Trophoblast cell (in vitro differentiated cells and primary cell): Measurements from ENCODE around the gene ADAM23.

ENCODE experiments used
- DNase-seq, 2 donors: peaks; one replicate each; pipeline ENCODE4 v3.0.0-alpha.2; 2016
- H2AFZ ChIP-seq: 2 replicates; pipeline ENCODE4 v1.6.1; 2013; ENCODE audit warnings: low read length, moderate library complexity, mild to moderate bottlenecking; ENCODE audit not compliant: insufficient read depth, poor library complexity
- H2AK5ac ChIP-seq: 2 replicates; pipeline ENCODE4 v1.6.1; 2013; ENCODE audit warnings: mild to moderate bottlenecking, low read length
- H2BK120ac ChIP-seq: 2 replicates; pipeline ENCODE4 v1.6.1; 2013; ENCODE audit warnings: low read length, mild to moderate bottlenecking, moderate library complexity; ENCODE audit not compliant: insufficient read depth, poor library complexity
- H2BK12ac ChIP-seq: 2 replicates; pipeline ENCODE4 v1.6.1; 2013; ENCODE audit warnings: mild to moderate bottlenecking, low read length, moderate library complexity
- H2BK5ac ChIP-seq: 2 replicates; pipeline ENCODE4 v1.6.1; 2013; ENCODE audit warnings: low read length, low read depth, moderate library complexity, mild to moderate bottlenecking; ENCODE audit not compliant: poor library complexity
- H3K14ac ChIP-seq: 2 replicates; pipeline ENCODE4 v1.6.1; 2013; ENCODE audit warnings: mild to moderate bottlenecking, low read length
- H3K18ac ChIP-seq: 2 replicates; pipeline ENCODE4 v1.6.1; 2013; ENCODE audit warnings: mild to moderate bottlenecking, low read length
- H3K23ac ChIP-seq: 2 replicates; pipeline ENCODE4 v1.6.1; 2013; ENCODE audit warnings: low read length
- H3K27ac ChIP-seq: 2 replicates; pipeline ENCODE4 v1.5.1; 2013; ENCODE audit warnings: low read depth, mild to moderate bottlenecking, inconsistent platforms, low read length, moderate library complexity
- H3K27me3 ChIP-seq: 2 replicates; pipeline ENCODE4 v1.6.1; 2013; ENCODE audit warnings: inconsistent platforms, mild to moderate bottlenecking, low read length, moderate library complexity; ENCODE audit not compliant: insufficient read depth
- H3K36me3 ChIP-seq, 2 experiments: 1 replicate in 1 of 2; 2 replicates in 1 of 2; pipeline ENCODE4 v1.6.1; 2013; ENCODE audit warnings: low read length in 2 of 2, mild to moderate bottlenecking in 2 of 2, moderate library complexity in 1 of 2; ENCODE audit not compliant: insufficient read depth in 2 of 2, control insufficient read depth in 1 of 2
- H3K4ac ChIP-seq: 2 replicates; pipeline ENCODE4 v1.6.1; 2013; ENCODE audit warnings: low read depth, mild to moderate bottlenecking, low read length, moderate library complexity
- H3K4me1 ChIP-seq, 2 experiments: 1 replicate in 1 of 2; 2 replicates in 1 of 2; pipeline ENCODE4 v1.6.1; 2013; ENCODE audit warnings: low read length in 2 of 2, mild to moderate bottlenecking in 2 of 2, moderate library complexity in 1 of 2; ENCODE audit not compliant: insufficient read depth in 2 of 2, control insufficient read depth in 1 of 2
- H3K4me2 ChIP-seq: 2 replicates; pipeline ENCODE4 v1.6.1; 2013; ENCODE audit warnings: inconsistent platforms, mild to moderate bottlenecking, low read length, moderate library complexity
- H3K4me3 ChIP-seq: 2 replicates; pipeline ENCODE4 v1.5.1; 2013; ENCODE audit warnings: mild to moderate bottlenecking, low read depth, low read length, inconsistent platforms
- H3K79me1 ChIP-seq: one replicate; pipeline ENCODE4 v1.6.1; 2013; ENCODE audit warnings: low read length
- H3K79me2 ChIP-seq: 2 replicates; pipeline ENCODE4 v1.6.1; 2013; ENCODE audit warnings: low read length, mild to moderate bottlenecking; ENCODE audit not compliant: control insufficient read depth, insufficient read depth, poor library complexity
- H3K9ac ChIP-seq: 2 replicates; pipeline ENCODE4 v1.6.1; 2013; ENCODE audit warnings: mild to moderate bottlenecking, low read length
- H3K9me3 ChIP-seq: 2 replicates; pipeline ENCODE4 v1.6.1; 2013; ENCODE audit warnings: low read depth, mild to moderate bottlenecking, control low read depth, inconsistent platforms, low read length; ENCODE audit not compliant: insufficient read depth
- H4K12ac ChIP-seq: 2 replicates; pipeline ENCODE4 v1.6.1; 2013; ENCODE audit warnings: low read depth, mild to moderate bottlenecking, low read length, moderate library complexity
- H4K8ac ChIP-seq: 2 replicates; pipeline ENCODE4 v1.6.1; 2013; ENCODE audit warnings: low read depth, mild to moderate bottlenecking, low read length, moderate library complexity
- H4K91ac ChIP-seq: one replicate; pipeline ENCODE4 v1.6.1; 2013; ENCODE audit warnings: low read depth, mild to moderate bottlenecking, low read length, moderate library complexity
- WGBS: extraction: QIAGEN DNeasy Blood & Tissue Kit; methylation state at CpG from one replicate; pipeline ENCODE4 v1.1.7; 2013; ENCODE audit warnings: missing lambda C conversion rate; ENCODE audit not compliant: insufficient read length, insufficient coverage; ENCODE audit errors: extremely low coverage; 5-methylcytosine and 5-hydroxymethylcytosine counted together

ADAM23 gene

GRCh38 chr2:206562375-206562774 is 119.0 kb downstream of the ADAM23 start:
- Histone ChIP-seq H3K79me1 (no peaks in the 10 kb centered on the region), H3K9ac (no peak overlapping the region), H2AK5ac (no peak overlapping the region), H3K27me3 (no peaks in the 10 kb centered on the region), H2AFZ (no peak overlapping the region), H4K91ac (no peak overlapping the region), H3K18ac (no peak overlapping the region), H2BK12ac (no peak overlapping the region), H4K12ac (no peak overlapping the region), H3K14ac (no peak overlapping the region), H3K4me1 (no peaks in the 10 kb centered on the region), H4K8ac (no peak overlapping the region), H2BK5ac (no peak overlapping the region), H3K4me2 (no peak overlapping the region), H3K79me2 (no peaks in the 10 kb centered on the region), H2BK120ac (no peak overlapping the region), H3K27ac (no peak overlapping the region), H3K9me3 (peaks cover 3% of the 10 kb centered on the region), H3K23ac (no peak overlapping the region), H3K4ac (no peak overlapping the region), H3K4me3 (no peak overlapping the region), H3K36me3 (no peaks in the 10 kb centered on the region)
- no CpG with 5 or more reads among the region's 2 CpGs for WGBS
- DNase-seq = no peak

- H3K79me1 ChIP-seq = no peaks in the 10 kb centered on the region
- H4K12ac ChIP-seq = no peak overlapping the region
- no peak overlapping the region for H2BK120ac ChIP-seq
- H3K4ac ChIP-seq = no peak overlapping the region
- H3K4me1 ChIP-seq = no peaks in the 10 kb centered on the region
- WGBS = no CpG with 5 or more reads among the region's 2 CpGs
- no peak overlapping the region for H4K8ac ChIP-seq
- H3K36me3 ChIP-seq = no peaks in the 10 kb centered on the region
- H2BK12ac ChIP-seq = no peak overlapping the region
- H3K14ac ChIP-seq = no peak overlapping the region
- H3K27ac ChIP-seq = no peak overlapping the region
- no peak for DNase-seq
- no peak overlapping the region for H3K4me3 ChIP-seq
- no peak overlapping the region for H2BK5ac ChIP-seq
- H3K23ac ChIP-seq = no peak overlapping the region
- H3K4me2 ChIP-seq = no peak overlapping the region
- H3K9ac ChIP-seq = no peak overlapping the region
- no peak overlapping the region for H2AFZ ChIP-seq
- no peaks in the 10 kb centered on the region for H3K27me3 ChIP-seq
- H2AK5ac ChIP-seq = no peak overlapping the region
- no peak overlapping the region for H3K18ac ChIP-seq
- H3K9me3 ChIP-seq = peaks cover 3% of the 10 kb centered on the region
- no peaks in the 10 kb centered on the region for H3K79me2 ChIP-seq
- H4K91ac ChIP-seq = no peak overlapping the region
Measured at GRCh38 chr2:206563374-206563773, 120.0 kb downstream of the ADAM23 start.

- Histone ChIP-seq H2AK5ac (no peak overlapping the region), H3K14ac (no peak overlapping the region), H4K91ac (no peak overlapping the region), H2AFZ (no peak overlapping the region), H3K9ac (peak overlapping the region; percentile 72), H2BK5ac (no peak overlapping the region), H3K18ac (no peak overlapping the region), H3K23ac (no peak overlapping the region), H2BK120ac (no peak overlapping the region), H3K79me1 (no peaks in the 10 kb centered on the region), H3K4me1 (no peaks in the 10 kb centered on the region), H4K12ac (no peak overlapping the region), H3K9me3 (peaks cover 3% of the 10 kb centered on the region), H3K4ac (no peak overlapping the region), H3K4me2 (no peak overlapping the region), H3K27me3 (no peaks in the 10 kb centered on the region), H3K36me3 (no peaks in the 10 kb centered on the region), H3K79me2 (no peaks in the 10 kb centered on the region), H4K8ac (no peak overlapping the region), H3K27ac (no peak overlapping the region), H2BK12ac (no peak overlapping the region), H3K4me3 (no peak overlapping the region)
- DNase-seq = no peak
- WGBS = no CpG with 5 or more reads among the region's 4 CpGs
Measured at GRCh38 chr2:206565666-206566065, 122.3 kb downstream of the ADAM23 start.

- Histone ChIP-seq H3K9me3 (peaks cover 3% of the 10 kb centered on the region), H2BK5ac (no peak overlapping the region), H3K23ac (no peak overlapping the region), H3K4me1 (no peaks in the 10 kb centered on the region), H3K79me2 (no peaks in the 10 kb centered on the region), H4K12ac (no peak overlapping the region), H2BK120ac (no peak overlapping the region), H2AK5ac (no peak overlapping the region), H3K36me3 (no peaks in the 10 kb centered on the region), H3K4ac (no peak overlapping the region), H4K91ac (no peak overlapping the region), H3K4me2 (no peak overlapping the region), H3K18ac (no peak overlapping the region), H2AFZ (no peak overlapping the region), H3K14ac (no peak overlapping the region), H3K27ac (no peak overlapping the region), H3K4me3 (no peak overlapping the region), H2BK12ac (no peak overlapping the region), H3K27me3 (no peaks in the 10 kb centered on the region), H3K79me1 (no peaks in the 10 kb centered on the region), H4K8ac (no peak overlapping the region), H3K9ac (no peak overlapping the region)
- WGBS = no CpG with 5 or more reads among the region's 3 CpGs
- DNase-seq = no peak
Measured at GRCh38 chr2:206569470-206569869, 126.1 kb downstream of the ADAM23 start.
